Measurements from ENCODE around the gene OSCAR.
"Not testable (repeated sequence)": the region's sequence is repeated elsewhere in the genome, so short reads cannot be mapped to it uniquely, and the experiment has no call there.

OSCAR gene

DNA sequence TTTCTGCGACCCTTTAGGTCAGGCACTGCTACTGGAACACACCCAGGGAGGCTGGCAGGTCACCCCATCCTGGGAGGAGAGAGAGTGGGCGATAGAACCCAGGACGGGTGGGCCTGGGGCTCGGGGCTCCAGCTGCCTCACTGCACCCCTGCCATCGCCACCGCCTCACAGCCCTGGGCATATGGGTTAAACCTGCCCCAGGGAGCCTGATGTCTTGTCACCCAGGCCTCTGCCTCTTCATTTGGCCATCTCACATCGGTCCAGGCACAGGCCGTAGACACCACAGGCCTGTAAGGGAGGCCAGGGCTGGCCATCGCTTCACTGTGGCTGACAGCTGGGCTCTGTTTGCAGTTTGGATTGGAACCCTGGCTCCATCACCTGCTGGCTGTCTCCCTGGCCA lies 25.1 kb upstream of the OSCAR start:
- no peak for DNase-seq

DNA sequence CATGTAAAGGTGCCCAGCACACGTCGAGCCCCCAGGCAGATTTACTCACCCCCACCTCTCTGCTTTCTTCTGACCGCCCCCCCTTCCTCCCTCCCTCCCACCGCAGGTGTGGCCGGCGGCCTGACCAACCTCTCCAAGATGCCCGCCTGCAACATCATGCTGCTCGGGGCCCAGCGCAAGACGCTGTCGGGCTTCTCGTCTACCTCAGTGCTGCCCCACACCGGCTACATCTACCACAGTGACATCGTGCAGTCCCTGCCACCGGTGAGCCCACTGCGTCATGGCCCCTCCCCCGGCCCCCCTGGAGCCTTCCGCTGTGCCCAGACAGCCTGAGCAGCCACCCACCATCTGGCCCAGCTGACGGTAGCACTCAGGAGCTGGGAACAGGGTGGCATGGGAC lies 23.8 kb upstream of the OSCAR start:
- DNase-seq, result no peak

DNA sequence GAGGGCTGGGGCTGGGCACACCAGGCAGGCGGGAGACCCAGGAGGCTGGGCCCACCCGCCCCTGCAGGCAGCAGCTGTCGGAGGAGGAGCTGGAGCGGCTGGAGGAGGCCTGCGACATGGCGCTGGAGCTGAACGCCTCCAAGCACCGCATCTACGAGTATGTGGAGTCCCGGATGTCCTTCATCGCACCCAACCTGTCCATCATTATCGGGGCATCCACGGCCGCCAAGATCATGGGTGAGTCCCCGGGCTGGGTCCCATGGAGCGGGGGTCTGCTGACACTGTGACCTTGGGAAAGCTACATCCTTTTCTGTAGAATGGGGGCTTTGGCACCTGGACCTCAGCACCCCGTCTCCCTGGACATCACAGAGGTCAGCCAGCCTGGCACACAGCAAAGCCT lies 23.1 kb upstream of the OSCAR start:
- no peak for DNase-seq

- DNase-seq, result no peak
These were observed 20.7 kb upstream of the OSCAR start for GRCh38 chr19:54121259-54121658.

DNA sequence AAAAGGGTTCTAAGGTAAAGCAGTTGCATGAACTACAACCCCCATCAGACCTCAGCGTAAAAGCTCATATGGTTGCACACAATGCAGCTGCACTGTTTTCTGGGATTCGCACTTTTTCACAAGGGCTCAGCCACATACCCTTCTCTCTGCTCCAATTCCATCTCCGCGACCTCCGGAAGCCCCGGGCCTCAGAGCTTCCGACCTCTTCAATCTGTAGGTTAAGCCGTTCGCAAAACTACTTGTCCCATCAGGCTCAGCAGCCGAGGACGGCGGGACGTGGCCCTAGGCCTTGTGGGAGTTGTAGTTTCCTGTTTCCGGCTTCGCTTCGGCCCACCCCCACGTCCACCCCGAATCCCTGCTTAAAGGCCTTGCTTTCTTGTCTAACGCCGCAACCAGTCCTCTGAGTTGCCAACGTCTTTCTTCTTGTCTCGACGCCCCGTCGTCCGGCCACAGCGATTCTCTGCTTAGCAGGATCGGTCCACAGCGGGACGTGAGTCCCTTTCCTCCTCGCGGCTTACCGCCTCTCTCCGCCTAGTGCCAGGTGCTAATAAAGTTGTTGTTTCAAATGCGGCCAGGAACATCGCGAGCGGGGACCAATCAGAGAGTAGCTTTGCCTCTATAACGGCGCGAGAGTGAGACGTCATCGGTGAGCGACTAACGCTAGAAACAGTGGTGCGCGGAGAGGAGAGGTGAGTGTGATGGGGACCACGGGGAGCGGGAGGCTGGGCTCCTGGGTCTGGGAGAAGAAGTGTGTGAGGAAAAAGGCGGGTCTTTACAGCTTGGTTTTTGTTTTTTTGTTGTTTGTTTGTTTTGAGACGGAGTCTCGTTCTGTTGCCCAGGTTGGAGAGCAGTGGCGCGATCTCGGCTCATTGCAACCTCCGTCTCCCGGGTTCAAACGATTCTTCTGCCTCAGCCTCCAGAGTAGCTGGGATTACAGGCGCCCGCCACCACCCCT lies 14.8 kb upstream of the OSCAR start, which contains the start of the genes PRPF31 and TFPT:
Gene PRPF31 (plus strand): TSS at position 646 of the 955 bp plus-strand sequence. CDS start 2,525 bp downstream, outside the sequence.
Gene TFPT (minus strand): TSS at position 549 of the 955 bp plus-strand sequence. CDS start 388 bp downstream, at position 161.
- DNase-seq, result peak; percentile 93 to 97

DNA sequence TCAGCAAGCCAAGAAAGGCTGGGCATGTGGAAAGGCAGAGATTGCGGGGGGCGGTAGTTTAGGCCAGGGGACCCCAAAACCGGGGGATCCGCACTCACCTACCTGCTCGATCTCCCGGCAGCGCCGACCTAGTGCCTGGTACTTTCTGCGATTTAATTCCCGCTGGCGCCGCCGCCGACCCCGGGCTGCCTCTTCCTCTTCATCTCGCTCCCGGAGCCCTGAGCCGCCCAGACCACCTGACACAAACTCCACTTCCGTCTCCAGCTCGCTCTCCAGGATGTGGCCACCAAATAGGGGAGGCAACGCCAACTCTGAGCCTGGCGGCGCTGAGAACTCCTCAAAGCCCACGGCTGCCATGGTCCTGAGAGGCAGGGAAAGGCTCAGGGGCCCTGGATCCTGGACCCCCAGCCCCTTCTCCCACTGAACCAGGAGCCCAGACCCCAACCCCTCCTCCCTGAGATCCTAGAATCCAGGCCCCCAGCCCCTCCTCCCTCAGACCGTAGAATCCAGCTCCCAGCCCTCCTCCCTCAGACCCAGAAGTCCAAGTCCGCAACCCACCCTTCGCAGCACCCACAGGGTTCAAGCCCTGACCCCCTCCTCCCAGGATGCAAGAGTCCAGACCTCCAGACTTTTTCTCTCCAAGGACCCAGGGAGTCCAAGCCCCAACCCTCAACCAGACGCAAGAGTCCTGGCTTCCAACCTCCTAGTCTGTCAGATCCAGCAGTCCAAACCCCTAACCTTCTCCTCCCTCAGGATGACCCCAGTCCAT lies 13.9 kb upstream of the OSCAR start:
- peak; percentile 10 to 59 for DNase-seq

- no peak for DNase-seq
These were observed 9.0 kb upstream of the OSCAR start for GRCh38 chr19:54109651-54110050.

- no peak for DNase-seq
These were observed 7.9 kb upstream of the OSCAR start for GRCh38 chr19:54108496-54108895.

- DNase-seq, result no peak
These were observed 7.4 kb upstream of the OSCAR start for GRCh38 chr19:54107876-54108490.

DNA sequence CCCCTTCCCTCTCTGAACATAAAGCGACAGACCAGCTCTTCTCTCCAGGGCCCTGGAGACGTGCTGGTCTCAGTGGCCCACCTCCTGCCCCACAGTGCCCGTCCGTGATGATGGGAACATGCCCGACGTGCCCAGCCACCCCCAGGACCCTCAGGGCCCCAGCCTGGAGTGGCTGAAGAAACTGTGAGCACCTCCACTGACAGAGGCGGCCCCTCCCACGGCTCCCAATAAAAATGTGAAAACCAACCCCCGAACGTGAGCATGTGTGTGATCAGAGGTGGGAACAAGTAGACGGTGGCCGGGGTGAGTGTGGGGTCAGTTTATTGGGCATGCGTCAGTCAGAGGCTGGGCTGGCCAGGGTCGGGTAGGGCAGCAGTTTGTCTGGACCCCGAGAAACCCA lies 6.1 kb upstream of the OSCAR start:
- no peak for DNase-seq

- no peak for DNase-seq
These were observed 5.2 kb upstream of the OSCAR start for GRCh38 chr19:54105796-54106195.

- DNase-seq, result no peak
These were observed 4.6 kb upstream of the OSCAR start for GRCh38 chr19:54104998-54105715.

GRCh38 chr19:54102421-54103169 lies 2.0 kb upstream of the OSCAR start, which contains the start of gene NDUFA3:
Gene NDUFA3 (plus strand): TSS chr19:54102855. CDS start chr19:54102879, 24 bp downstream.
- DNase-seq, result peak; percentile 99 to 100

DNA sequence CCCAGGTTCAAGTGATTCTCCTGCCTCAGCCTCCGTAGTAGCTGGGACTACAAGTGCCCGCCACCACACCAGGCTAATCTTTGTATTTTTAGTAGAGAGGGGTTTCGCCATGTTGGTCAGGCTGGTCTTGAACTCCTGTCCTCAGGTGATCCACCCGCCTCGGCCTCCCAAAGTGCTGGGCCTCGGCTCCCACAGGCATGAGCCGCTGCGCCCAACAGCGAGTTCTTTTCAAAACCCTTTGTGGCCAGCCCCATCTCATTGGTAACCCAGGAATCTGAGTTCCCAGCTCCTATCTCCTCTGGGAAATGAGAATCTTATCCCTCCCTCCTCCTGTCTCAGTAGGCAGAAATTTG lies 724 bp downstream of the OSCAR start:
- DNase-seq, result not testable (repeated sequence)

DNA sequence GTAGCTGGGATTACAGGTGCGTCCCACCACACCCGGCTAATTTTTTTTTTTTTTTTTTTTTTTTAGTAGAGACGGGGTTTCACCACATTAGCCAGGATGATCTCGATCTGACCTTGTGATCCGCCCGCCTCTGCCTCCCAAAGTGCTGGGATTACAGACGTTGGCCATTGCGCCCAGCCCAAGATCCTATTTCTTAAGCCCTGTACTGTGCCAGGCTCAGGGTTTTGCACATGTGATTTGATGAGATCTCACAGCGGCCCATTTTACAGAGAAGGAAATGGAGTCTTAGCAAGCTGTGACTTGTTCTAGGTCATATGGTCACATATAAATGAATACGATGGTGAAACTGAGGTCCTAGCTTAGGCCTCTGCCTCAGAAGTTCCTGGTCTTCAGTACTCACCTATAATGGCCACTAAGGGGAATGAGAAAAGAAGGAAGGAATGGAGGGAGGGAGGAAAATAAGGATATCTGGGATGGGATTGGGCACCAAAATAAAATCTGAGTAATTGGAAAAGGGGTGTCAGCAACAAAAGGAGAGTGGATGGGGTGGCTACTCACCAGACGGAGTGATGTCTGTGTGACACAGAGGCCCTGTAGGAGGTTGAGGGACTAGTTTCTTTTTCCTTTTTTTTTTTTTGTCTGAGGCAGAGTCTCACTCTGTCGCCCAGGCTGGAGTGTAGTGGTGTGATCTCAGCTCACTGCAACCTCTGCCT lies 1.3 kb downstream of the OSCAR start:
- DNase-seq, result no peak

DNA sequence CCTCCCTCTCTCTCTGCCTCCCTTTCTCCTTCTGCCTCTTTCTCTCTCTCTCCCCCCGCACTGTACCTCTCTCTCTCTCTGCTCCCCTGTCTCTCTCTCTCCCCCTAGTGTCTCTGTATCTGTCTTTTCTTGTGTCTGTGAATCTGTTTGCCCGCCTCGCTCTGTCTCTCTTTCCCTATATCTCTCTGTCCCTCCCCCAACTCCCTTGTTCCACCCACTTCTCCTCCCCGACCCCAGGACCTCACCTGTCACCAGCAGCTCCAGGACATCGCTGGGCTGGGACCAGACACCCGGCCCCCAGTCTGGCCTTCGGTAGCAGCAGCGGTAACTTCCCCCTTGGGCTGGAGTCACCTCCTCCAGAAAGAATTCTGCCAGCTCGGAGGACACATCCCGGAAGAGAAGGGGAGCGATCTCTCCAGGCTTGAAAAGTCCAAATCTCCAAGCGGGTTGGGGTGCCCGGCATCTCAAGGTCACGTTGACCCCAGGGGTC lies 3.9 kb downstream of the OSCAR start:
- peak in 1 of 2 donors; percentile 15 for DNase-seq

GRCh38 chr19:54095859-54096616 lies 4.6 kb downstream of the OSCAR start:
- peak; percentile 38 to 63 for DNase-seq

DNA sequence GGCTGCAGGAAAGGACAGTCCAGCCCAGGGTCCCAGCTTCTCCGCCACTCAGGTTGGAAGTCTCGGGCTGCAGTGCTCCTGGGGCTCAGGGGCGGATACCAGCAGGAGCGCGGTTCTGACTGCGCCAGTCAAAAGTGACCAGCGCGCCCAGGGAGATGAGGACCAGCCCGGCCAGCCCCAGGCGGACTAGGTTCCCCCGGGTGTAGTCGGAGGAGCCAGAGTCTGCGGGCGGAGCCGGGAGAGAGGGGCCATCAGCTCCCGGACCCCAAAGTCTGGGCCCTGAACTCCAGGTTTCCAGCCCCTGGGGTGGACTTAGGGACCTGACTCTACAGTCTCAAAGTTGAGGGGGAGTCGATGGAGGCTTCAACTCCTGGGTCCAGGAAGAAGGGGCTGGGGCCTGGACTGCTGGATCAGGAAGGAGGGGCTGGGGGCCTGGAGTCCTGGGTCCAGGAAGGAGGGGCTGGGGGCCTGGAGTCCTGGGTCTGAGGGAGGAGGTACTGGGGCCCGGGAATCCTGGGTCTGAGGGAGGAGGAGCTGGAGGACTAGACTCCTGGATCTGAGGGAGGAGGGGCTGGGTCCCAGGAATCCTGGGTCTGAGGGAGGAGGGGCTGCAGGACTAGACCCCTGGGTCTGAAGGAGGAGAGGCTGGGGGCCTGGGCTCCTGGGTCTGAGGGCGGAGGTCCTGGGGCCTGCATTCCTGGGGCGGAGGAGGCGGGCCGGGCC lies 5.3 kb downstream of the OSCAR start:
- no peak for DNase-seq

DNA sequence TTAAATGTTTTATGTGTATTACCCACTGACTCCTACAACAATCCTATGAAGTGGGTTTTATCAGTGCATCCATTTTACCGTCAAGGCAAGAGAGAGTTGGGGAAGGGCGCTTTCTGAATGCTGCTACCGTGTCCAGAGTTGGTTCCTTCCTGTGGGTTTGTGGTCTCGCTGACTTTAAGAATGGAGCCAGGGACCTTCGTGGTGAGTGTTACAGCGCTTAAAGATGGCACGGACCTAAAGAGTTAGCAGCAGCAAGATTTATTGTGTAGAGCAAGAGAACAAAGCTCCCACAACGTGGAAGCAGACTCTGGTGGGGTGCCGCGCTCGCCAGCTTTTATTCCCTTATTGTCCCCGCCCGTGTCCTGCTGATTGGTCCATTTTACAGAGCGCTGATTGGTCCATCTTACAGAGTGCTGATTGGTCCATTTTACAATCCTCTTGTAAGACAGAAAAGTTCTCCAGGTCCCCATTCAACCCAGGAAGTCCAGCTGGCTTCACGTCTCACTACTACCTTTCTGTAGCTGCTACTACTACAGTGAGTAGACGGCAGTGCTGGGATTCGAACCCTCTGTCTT lies 6.1 kb downstream of the OSCAR start:
- DNase-seq, result peak in 1 of 2 donors; percentile 17
